ENCODE measurements around the gene STT3B. TPM values are rescaled to one million over a fixed set of nuclear protein-coding genes. Genes with fewer than 3 reads are reported as not detected.
A peak's percentile ranks its signal among the peaks of the same experiment; 100 is the strongest.
"Not testable (repeated sequence)": the region's sequence is repeated elsewhere in the genome, so short reads cannot be mapped to it uniquely, and the experiment has no call there.

Gene STT3B
- total RNA-seq, 2 experiments from 2014 or later = 113 to 115 TPM

GRCh38 chr3:31580645-31581044, 47.9 kb downstream of the STT3B start:
- H3K27me3 Mint-ChIP-seq = no peaks in the 10 kb centered on the region
- no peak for DNase-seq
- no peak overlapping the region for H3K27ac Mint-ChIP-seq
- peaks cover 21% of the 10 kb centered on the region for H3K9me3 Mint-ChIP-seq
- peaks cover 56% of the 10 kb centered on the region for H3K36me3 Mint-ChIP-seq
- no peak overlapping the region for H3K4me3 Mint-ChIP-seq
- peaks cover 63% of the 10 kb centered on the region for H3K4me1 Mint-ChIP-seq

GRCh38 chr3:31581660-31582059, 48.9 kb downstream of the STT3B start:
- H3K36me3 Mint-ChIP-seq = peaks cover 67% of the 10 kb centered on the region
- H3K27me3 Mint-ChIP-seq = no peaks in the 10 kb centered on the region
- peaks cover 25% of the 10 kb centered on the region for H3K9me3 Mint-ChIP-seq
- peaks cover 61% of the 10 kb centered on the region for H3K4me1 Mint-ChIP-seq
- H3K4me3 Mint-ChIP-seq = no peak overlapping the region
- no peak overlapping the region for H3K27ac Mint-ChIP-seq
- no peak for DNase-seq

DNA sequence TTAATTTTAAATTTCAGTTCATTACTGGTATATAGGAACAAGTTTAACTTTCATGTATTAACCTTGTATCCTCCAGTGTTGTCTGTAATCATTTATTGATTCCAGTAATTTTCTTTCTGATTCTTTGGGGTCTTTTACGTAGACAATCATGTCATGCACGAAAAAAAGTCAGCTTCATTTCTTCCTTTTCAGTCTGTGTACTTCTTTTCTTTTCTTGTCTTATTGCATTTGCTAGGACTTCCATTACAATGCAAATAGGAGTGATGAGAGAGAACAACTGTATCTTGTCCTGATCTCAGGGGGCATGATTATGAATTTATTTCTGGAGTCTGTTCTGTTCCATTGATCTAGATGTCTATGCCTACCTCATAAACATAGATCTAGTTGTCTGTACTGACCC, 56.5 kb downstream of the STT3B start:
- Mint-ChIP-seq H3K36me3 (peaks cover 92% of the 10 kb centered on the region), H3K27me3 (no peaks in the 10 kb centered on the region), H3K4me3 (no peak overlapping the region), H3K27ac (no peak overlapping the region), H3K9me3 (peaks cover 48% of the 10 kb centered on the region), H3K4me1 (peaks cover 39% of the 10 kb centered on the region)
- DNase-seq = no peak

DNA sequence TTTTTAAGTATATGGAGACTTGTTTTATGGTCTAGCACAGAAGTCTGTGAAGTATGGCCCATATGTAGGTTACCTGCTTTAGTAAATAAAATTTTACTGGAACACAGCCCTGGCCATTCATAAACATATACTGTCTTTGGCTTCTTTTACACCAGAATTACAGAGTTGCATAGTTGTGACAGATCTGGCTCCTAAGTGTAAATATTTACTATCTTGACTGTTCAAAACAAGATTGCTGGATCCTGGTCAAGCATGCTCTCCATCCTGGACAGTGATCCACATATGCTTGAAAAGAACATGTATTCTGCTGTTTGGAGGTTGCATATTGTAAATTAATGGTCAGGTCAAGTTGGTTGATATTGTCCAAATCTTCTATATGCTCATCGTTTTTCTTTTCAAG, 57.9 kb downstream of the STT3B start:
- Mint-ChIP-seq H3K4me1 (peaks cover 37% of the 10 kb centered on the region), H3K36me3 (peaks cover 96% of the 10 kb centered on the region), H3K9me3 (peaks cover 44% of the 10 kb centered on the region), H3K27me3 (no peaks in the 10 kb centered on the region), H3K27ac (no peak overlapping the region), H3K4me3 (no peak overlapping the region)
- no peak for DNase-seq

DNA sequence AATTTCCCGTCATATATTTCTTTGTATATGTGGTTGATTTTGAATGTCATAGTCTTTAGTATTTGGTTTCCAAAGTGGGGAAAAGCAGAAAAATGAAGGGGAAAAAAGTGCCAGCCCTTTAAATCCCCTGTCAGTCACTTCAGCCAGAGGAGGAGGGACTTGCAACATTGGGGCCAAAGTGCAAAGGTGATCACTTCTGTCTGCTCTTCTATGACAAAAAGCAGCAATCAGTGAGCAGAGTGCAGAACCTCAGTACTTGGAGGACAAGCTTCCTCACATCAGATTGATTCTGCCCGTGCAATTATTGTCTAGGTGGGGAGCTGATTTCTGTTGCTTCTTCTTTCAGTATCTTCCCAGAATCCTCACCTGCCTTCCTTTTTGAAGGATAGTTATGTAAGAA, 60.0 kb downstream of the STT3B start:
- peaks cover 42% of the 10 kb centered on the region for H3K4me1 Mint-ChIP-seq
- H3K27ac Mint-ChIP-seq = no peak overlapping the region
- H3K27me3 Mint-ChIP-seq = no peaks in the 10 kb centered on the region
- H3K36me3 Mint-ChIP-seq = peaks cover 85% of the 10 kb centered on the region
- no peak overlapping the region for H3K4me3 Mint-ChIP-seq
- peaks cover 38% of the 10 kb centered on the region for H3K9me3 Mint-ChIP-seq
- no peak for DNase-seq

DNA sequence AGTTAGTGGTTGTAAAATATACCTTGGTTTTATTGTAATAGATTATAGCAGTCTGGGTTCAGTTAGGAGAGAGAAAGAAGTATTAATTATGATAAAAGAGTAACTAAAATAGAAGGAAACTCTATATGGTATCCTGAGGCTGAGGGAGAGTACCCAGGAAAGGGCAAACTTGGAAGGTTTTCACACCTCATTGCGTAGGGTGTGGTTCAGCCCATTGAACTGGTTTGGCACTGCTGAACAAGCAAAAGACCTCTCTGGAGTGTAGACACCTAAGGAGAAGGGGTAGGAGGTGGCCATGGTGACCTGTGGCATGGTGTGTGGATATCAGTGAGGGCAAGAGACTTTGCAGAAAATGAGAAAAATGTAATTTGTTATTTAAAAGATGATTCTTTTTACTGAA, 63.5 kb downstream of the STT3B start:
- DNase-seq = no peak
- Mint-ChIP-seq H3K36me3 (peaks cover 65% of the 10 kb centered on the region), H3K27ac (peak overlapping the region; percentile 65), H3K4me3 (no peak overlapping the region), H3K9me3 (peaks cover 15% of the 10 kb centered on the region), H3K27me3 (no peaks in the 10 kb centered on the region), H3K4me1 (peaks cover 41% of the 10 kb centered on the region)

GRCh38 chr3:31600431-31600830, 67.7 kb downstream of the STT3B start:
- peaks cover 64% of the 10 kb centered on the region for H3K36me3 Mint-ChIP-seq
- no peaks in the 10 kb centered on the region for H3K27me3 Mint-ChIP-seq
- DNase-seq = no peak
- H3K27ac Mint-ChIP-seq = no peak overlapping the region
- no peak overlapping the region for H3K4me3 Mint-ChIP-seq
- peaks cover 17% of the 10 kb centered on the region for H3K4me1 Mint-ChIP-seq
- H3K9me3 Mint-ChIP-seq = peaks cover 10% of the 10 kb centered on the region

DNA sequence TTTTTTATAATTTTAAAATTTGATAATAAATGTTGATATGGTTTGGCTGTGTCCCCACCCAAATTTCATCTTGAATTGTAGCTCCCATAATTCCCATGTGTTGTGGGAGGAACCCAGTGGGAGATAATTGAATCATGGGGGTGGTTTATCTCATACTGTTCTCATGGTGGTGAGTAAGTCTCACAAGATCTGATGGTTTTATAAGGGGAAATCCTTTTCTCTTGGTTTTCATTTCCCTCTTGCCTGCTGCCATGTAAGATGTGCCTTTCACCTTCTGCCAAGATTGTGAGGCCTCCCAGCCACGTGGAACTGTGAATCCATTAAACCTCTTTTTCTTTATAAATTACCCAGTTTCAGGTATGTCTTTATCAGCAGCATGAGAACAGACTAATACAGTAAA, 72.6 kb downstream of the STT3B start:
- peaks cover 80% of the 10 kb centered on the region for H3K36me3 Mint-ChIP-seq
- not testable (repeated sequence) for H3K4me3 Mint-ChIP-seq, H3K27me3 Mint-ChIP-seq, DNase-seq
- H3K27ac Mint-ChIP-seq = peak overlapping the region; percentile 6
- H3K9me3 Mint-ChIP-seq = peaks cover 28% of the 10 kb centered on the region
- H3K4me1 Mint-ChIP-seq = peaks cover 21% of the 10 kb centered on the region

DNA sequence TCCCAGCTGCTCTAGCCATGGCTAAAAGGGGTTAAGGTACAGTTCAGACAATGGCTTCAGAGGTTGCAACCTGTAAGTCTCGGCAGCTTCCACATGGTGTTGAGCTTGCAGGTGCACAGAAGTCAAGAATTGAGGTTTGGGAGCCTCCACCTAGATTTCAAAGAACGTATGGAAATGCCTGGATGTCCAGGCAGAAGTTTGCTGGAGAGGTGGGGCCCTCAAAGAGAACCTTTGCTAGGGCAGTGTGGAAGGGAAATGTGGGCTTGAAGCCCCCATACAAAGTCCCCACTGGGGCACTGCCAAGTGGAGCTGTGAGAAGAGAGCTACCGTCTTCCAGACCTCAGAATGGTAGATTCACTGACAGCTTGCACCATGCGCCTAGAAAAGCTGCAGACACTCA, 73.7 kb downstream of the STT3B start:
- Mint-ChIP-seq H3K27ac (no peak overlapping the region), H3K36me3 (peaks cover 80% of the 10 kb centered on the region), H3K4me3 (no peak overlapping the region), H3K9me3 (peaks cover 30% of the 10 kb centered on the region), H3K27me3 (no peaks in the 10 kb centered on the region), H3K4me1 (peaks cover 21% of the 10 kb centered on the region)
- DNase-seq = no peak

DNA sequence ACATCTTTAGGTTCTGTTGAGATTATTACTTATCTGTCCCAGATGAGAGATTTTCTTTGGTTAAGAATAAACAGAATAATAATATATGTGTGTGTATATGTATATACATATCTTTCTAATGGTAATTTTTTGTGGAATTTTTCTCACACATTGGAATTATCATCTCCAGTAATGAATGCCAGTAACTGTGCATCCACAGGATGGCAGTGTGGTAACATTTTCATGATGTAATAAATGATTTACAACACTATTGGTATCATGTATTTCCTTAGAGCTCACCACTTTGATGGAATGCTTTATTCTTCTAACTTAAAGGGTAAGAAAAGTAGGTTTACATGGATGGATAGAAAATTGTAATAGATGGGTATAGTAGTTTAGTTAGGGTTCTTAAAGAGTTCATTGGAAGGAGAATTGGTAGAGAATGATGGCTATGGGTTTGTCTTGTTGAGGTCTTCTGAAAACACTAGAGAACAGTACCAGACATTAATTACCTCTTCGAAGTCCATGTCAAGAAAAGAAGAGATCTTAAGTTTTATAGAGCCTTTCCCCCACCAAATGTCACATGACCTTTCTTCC, 78.1 kb downstream of the STT3B start:
- no peaks in the 10 kb centered on the region for H3K27me3 Mint-ChIP-seq
- peaks cover 17% of the 10 kb centered on the region for H3K9me3 Mint-ChIP-seq
- DNase-seq = no peak
- H3K4me3 Mint-ChIP-seq = no peak overlapping the region
- H3K27ac Mint-ChIP-seq = no peak overlapping the region
- peaks cover 72% of the 10 kb centered on the region for H3K36me3 Mint-ChIP-seq
- peaks cover 51% of the 10 kb centered on the region for H3K4me1 Mint-ChIP-seq

GRCh38 chr3:31613177-31613576, 80.5 kb downstream of the STT3B start:
- H3K4me1 Mint-ChIP-seq = peaks cover 44% of the 10 kb centered on the region
- H3K9me3 Mint-ChIP-seq = peaks cover 2% of the 10 kb centered on the region
- no peaks in the 10 kb centered on the region for H3K27me3 Mint-ChIP-seq
- H3K36me3 Mint-ChIP-seq = peaks cover 52% of the 10 kb centered on the region
- H3K27ac Mint-ChIP-seq = no peak overlapping the region
- H3K4me3 Mint-ChIP-seq = no peak overlapping the region
- DNase-seq = no peak

DNA sequence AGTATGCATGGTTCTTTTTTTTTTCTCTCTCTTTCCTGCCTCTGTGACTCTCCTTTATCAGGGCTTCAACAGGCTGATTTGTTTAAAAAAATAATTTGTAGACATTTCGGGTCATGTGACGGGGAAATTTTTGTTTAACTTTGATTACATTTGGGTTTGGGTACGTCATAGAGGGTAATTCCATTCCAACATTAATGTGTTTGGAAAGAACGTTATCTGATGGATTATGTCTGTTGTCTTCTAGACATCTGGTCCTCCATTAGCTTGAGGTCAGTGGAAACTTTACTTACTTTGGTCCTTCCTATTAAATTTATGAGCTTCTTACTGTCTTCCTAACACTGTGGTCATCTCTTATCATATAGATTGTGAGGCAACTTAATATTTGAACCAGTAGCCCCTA, 80.9 kb downstream of the STT3B start:
- H3K4me1 Mint-ChIP-seq = peaks cover 39% of the 10 kb centered on the region
- DNase-seq = no peak
- H3K9me3 Mint-ChIP-seq = peaks cover 2% of the 10 kb centered on the region
- H3K27ac Mint-ChIP-seq = peak overlapping the region; percentile 11
- no peak overlapping the region for H3K4me3 Mint-ChIP-seq
- peaks cover 49% of the 10 kb centered on the region for H3K36me3 Mint-ChIP-seq
- H3K27me3 Mint-ChIP-seq = no peaks in the 10 kb centered on the region

DNA sequence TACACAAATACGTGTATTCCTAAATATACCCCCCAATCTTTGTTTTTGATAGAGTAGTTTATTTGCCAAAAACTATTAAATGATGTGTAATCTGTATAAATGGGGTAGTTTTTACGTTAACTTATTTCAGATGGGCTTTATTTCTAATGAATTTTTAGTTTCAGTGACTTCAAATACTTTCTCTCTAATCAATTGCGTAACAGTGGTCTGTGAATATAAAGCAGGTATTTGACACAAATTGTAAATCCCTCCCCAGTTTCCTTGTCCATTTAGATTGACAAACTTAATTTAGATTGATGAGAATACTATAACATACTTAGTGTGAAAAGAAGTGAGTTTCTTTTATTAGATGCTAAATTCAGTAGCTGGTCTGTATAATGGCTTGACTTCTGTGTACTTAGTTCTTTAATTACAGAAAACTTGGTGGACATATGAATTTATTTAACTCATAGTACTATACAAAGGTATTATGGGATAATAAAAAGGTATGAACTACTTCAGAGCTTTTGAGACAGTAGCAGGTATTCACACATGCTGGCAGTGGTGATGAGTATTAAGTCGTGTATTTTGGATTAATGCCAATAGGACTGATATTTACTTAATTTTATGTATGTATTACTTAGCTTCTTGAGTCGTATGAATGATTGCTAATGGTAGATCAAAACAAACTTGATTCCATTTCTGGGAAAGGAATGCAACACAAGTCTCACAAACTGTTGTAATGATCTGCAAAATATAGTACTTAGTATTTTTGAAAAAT, 81.6 kb downstream of the STT3B start:
- no peak for DNase-seq
- Mint-ChIP-seq H3K9me3 (peaks cover 2% of the 10 kb centered on the region), H3K27me3 (no peaks in the 10 kb centered on the region), H3K36me3 (peaks cover 50% of the 10 kb centered on the region), H3K4me3 (no peak overlapping the region), H3K4me1 (peaks cover 39% of the 10 kb centered on the region), H3K27ac (no peak overlapping the region)

DNA sequence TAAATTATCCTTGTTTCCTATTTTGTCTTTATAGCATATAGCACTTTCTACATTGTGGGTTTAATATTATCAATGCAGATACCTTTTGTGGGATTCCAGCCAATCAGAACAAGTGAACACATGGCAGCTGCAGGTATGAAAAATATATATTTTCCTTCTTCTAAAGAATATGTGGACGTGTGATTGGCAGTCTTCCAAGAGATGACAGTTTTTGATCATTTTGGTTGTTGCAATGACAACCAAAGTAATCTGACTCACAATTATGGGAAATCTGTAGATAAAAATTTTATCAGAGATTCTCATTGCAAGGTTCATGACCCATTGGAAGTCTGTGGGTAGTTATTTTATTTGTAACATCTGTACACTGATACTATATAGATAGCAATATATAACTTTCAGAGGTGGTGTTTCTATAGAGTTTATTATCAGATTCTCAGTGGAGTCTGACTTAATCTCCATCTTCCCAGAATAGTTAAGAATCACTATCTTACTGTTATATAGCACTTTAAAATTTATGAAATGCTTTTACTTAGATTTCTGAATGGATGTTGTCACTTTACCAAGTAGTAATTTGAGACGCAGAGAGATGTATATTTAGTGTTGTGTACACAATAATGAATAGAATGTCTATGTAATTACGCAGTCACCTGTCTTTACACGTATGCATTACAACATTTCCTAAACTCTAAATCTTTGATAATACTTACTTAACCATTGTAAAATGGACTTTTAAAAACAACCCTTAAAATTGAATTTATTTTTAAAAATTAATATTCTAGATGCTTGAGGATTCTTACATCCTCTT, 82.5 kb downstream of the STT3B start:
- Mint-ChIP-seq H3K4me1 (peaks cover 38% of the 10 kb centered on the region), H3K27me3 (no peaks in the 10 kb centered on the region), H3K4me3 (no peak overlapping the region), H3K27ac (no peak overlapping the region), H3K9me3 (peaks cover 2% of the 10 kb centered on the region), H3K36me3 (peaks cover 50% of the 10 kb centered on the region)
- DNase-seq = no peak

- Mint-ChIP-seq H3K36me3 (peaks cover 49% of the 10 kb centered on the region), H3K9me3 (no peaks in the 10 kb centered on the region), H3K4me1 (peaks cover 41% of the 10 kb centered on the region), H3K27ac (no peak overlapping the region), H3K4me3 (no peak overlapping the region), H3K27me3 (no peaks in the 10 kb centered on the region)
- DNase-seq = no peak
Observed at GRCh38 chr3:31616711-31617110, 84.0 kb downstream of the STT3B start.
